Measurements from ENCODE around the gene TEX13B. TPM values are rescaled to one million over a fixed set of nuclear protein-coding genes. Genes with fewer than 3 reads are reported as not detected.

Gene TEX13B, protein sequence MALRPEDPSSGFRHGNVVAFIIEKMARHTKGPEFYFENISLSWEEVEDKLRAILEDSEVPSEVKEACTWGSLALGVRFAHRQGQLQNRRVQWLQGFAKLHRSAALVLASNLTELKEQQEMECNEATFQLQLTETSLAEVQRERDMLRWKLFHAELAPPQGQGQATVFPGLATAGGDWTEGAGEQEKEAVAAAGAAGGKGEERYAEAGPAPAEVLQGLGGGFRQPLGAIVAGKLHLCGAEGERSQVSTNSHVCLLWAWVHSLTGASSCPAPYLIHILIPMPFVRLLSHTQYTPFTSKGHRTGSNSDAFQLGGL
- total RNA-seq, result not detected in 2 replicates

DNA sequence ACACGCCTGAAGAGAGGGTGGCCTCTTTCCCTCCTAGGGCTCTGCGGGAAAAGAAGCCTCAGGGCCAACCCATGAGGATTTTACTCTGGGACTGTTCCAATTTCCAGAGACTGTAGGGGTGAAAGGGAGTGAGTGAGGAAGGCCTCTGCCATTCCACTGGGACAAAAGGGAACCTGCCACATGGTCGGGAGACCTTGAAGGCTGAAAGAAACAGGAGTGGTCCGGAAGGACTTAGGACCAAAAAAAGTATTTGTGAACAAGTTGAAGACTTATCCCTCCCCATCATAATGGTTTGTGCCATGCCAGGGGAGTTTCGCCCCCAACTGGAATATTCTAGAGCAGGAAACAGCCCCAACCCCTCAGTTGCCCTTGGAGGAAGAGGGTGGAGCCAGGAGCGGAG lies at the start of gene TEX13B:
TSS of gene TEX13B (minus strand) at position 15 of the 400 bp plus-strand sequence. CDS start 243 bp downstream, outside the sequence.

Other genes starting within 250 kb of the TEX13B start
- gene TSC22D3, start 206.6 kb downstream of the TEX13B start, total RNA-seq, result 16.1 and 54.5 TPM in 2 replicates
- gene NCBP2L, start 204.6 kb downstream of the TEX13B start, total RNA-seq, result not detected in 2 replicates
- gene MID2, start 156.5 kb downstream of the TEX13B start, total RNA-seq, result 28.6 and 33.2 TPM in 2 replicates
- gene VSIG1, start 62.7 kb upstream of the TEX13B start, total RNA-seq, result 0.19 and 0.72 TPM in 2 replicates
- 99.1 and 117 TPM in 2 replicates for gene PSMD10, start 109.2 kb upstream of the TEX13B start, total RNA-seq
- gene ATG4A, start 109.4 kb upstream of the TEX13B start, total RNA-seq, result 22.4 and 30.0 TPM in 2 replicates

Data from endothelial cell of coronary artery (primary cell).